Iris pigment epithelial cell (primary cell): ENCODE measurements around the gene GALNT17.
"Not testable (repeated sequence)": the region's sequence is repeated elsewhere in the genome, so short reads cannot be mapped to it uniquely, and the experiment has no call there.

ENCODE experiments used
- DNase-seq: peaks from one replicate; pipeline ENCODE4 v3.0.0-alpha.2; 2011; ENCODE audit warnings: low read depth

Gene GALNT17

DNA sequence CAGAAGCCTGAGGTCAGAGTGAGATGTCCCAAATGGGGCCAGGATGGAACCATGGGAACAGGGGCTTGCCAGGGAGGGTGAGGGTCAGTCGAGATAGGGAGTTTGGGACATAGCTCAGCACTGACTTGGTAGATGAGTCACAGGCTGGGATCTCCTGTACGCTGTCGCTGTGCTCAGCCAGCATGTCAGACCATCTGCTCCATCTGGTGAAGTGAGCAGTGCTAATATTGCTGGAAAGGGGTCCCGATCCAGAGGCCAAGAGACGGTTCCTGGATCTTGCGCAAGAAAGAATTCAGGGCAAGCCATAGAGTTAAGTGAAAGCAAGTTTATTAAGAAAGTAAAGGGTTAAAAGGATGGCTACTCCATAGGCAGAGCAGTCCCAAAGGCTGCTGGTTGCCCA lies 505.6 kb downstream of the GALNT17 start:
- DNase-seq = peak; percentile 38

DNA sequence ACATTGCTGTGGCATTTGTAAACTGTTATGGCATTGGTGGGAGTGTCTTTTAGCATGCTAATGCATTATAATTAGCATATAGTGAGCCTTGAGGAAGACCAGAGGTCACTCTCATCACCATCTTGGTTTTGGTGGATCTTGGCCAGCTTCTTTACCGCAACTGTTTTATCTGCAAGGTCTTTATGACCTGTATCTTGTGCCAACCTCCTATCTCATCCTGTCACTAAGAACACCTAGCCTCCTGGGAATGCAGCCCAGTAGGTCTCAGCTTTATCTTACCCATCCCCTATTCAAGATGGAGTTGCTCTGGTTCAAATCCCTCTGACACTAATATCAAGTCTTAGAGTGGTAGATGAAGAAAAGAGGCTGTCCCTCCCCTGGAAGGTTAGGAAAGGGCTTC lies 506.2 kb downstream of the GALNT17 start:
- DNase-seq = no peak

DNA sequence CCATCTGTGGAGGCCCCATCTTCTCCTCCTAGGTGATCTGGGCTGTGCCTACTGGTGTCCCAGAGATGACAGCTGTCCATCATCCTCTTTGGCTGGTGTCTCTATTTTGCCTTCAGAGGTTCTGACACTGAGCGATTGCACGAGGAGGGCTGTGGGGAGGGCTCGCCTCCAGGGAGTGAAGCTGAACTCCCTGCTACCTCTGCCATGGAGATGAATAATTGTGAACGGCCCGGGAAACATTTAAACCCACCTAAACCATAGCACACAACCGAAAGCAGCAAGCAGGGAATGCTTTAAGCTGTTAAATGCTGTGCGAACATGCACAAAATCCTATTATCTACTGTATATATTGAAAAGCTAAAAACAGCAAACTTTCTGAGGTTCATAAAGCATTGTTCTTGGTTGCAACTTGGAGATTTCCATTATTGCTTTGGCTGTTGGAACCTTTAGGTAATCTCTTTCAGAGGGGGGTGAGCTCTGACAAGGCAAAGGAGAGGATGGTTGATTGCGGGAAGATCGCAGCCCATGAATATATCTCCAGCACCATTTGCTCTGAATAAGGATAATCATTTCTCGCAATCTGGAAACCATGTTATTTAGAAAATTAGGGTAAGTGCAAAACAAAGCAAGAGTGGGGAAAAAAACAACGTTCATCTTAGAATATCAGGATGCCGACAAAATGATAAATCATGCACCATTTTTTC lies 507.6 kb downstream of the GALNT17 start:
- no peak for DNase-seq

DNA sequence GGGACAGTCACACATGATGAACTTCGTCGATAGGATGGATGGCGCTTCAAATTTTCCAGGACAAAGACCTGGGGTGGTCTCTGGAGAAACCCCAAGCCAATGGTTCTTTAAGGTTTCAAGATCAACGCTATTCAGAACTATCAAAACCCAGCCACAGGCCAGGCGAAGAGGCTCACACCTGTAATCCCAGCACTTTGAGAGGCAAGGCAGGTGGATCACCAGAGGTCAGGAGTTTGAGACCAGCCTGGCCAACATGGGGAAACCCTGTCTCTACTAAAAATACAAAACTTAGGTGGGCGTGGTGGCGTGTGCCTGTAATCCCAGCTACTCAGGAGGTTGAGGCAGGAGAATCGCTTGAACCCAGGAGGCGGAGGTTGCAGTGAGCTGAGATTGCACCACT lies 511.1 kb downstream of the GALNT17 start:
- not testable (repeated sequence) for DNase-seq

GRCh38 chr7:71645836-71646235 lies 513.9 kb downstream of the GALNT17 start:
- no peak for DNase-seq

GRCh38 chr7:71649812-71650211 lies 517.9 kb downstream of the GALNT17 start:
- no peak for DNase-seq

- DNase-seq = no peak
Observed at GRCh38 chr7:71650653-71651337, 518.9 kb downstream of the GALNT17 start.

- no peak for DNase-seq
Observed at GRCh38 chr7:71652510-71652909, 520.6 kb downstream of the GALNT17 start.

DNA sequence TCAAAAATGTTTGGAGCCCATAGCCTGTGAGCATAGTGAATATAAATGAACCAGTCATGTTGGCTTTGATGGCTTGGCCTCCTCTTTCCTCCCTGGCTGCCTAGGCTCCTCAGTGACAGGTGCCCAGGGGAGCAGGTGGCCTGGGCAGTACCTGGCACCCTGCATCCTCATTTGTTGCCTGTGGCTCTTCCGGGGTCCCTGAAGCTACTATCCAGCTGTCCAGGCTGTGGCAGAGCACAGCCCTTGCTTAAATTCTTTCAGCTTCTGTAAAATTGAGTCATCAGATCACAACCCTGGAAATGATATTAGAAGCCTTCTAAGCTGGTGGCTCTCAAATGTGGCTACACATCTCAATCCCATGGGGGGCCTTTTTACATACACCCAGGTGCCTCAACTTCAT lies 525.4 kb downstream of the GALNT17 start:
- no peak for DNase-seq

GRCh38 chr7:71659622-71660021 lies 527.7 kb downstream of the GALNT17 start:
- DNase-seq = no peak

DNA sequence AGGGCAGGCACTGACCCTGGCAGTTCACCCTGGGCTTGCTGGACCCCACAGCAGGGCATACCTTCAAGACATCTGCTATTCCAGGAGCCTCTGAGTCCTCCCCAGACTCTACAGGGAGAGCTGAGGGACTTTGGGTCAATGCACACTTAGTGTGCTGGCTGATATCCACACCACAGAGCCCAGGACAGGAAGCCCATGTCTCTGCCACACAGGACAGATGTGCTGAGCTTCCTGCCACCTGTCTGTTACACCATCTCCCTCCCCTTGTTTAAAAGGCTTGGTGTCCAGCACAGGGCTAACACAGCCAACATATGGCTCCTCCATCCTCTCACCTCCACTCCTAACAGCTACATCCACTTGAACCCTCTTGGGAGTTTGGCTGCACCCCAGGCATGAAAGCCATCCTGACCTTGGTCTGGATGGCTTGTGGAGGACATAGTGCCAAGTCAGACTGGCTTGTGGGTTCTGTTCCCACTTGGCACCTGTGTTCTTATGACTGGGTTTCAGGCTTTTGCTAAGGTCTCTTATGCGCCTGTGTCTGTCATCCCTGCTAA lies 529.8 kb downstream of the GALNT17 start:
- no peak for DNase-seq

- DNase-seq = no peak
Observed at GRCh38 chr7:71665716-71666115, 533.8 kb downstream of the GALNT17 start.

DNA sequence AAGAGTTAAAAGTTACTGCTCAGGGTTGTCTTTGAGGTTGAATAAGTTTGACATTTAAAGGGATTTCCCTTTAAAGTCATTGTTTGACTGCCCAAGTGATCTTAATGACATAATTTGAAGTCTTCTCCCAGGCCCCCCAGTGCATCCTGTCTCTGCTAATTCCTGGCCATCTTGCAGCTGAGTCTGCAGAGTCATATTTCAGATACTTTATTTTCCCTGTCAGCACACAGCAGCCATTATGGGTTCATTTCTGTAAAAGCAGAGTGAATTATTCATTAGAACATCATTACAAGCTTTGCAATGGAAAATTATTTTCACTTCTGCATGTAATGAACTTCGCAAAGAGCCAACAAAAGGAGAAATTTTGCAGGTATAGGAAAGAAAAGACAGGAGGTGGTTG lies 536.6 kb downstream of the GALNT17 start:
- DNase-seq = no peak

- DNase-seq = no peak
Observed at GRCh38 chr7:71679480-71679879, 547.5 kb downstream of the GALNT17 start.

GRCh38 chr7:71682181-71682580 lies 550.2 kb downstream of the GALNT17 start:
- no peak for DNase-seq

DNA sequence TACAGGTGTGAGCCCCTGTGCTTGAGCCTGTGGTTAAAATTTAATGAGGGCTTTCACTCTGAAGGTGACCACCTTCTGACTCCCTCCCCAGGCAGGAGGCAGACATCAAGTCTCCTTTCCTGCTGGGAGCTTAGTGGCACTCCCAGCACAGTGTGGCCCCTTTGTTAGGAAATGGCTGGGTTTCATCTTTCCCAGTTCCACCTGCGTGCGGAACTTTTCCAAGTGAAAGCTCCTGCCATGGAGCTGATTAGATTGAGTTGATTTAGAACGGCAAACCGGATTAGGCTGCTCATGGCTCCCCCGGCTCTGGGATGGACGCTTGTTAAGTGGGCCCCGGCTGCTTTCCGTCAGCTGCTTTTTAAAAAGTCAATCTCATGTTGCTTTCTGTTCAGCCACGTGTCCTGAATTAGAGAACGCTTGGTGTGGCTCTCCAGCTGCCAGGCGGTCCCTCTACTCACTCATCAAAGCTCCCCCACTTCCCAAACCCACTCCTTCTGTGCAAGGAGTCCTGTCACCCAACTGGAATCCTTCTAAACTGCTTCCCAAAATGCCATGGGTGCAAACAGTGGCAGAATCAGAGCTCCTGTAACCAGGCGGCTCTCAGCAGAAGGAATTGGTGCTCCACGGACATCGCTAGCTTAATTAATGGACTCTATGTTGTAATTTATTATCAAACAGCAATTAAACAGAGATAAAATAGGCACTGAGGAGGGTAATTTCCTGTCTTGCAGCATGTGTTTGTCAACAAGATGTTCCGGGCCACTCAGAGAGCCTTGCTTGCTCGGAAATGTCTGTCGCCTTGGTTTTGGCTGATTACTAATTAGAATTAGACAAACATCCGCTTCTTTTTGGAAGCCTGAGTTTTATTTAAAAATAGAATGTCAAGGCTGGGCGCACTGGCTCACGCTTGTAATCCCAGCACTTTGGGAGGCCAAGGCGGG lies 551.2 kb downstream of the GALNT17 start:
- DNase-seq = no peak

DNA sequence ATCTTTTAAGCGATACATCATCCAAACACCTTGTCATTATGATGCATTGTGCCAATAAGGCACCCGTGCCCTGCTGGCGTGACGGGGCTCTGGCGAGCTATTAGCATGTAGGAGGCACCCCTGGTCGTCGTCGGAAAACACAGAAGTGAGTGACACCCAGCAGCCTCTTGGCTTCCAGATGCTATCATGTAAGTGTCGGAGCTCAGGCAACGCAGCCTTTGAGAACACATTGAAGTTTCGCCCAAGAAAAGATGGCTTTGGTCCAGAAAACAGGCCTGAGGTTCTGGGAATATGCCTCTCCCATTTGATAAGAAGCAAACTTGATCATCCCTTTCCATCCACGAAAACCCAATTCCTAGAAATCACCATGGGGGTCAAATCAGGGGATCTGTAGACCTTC lies 555.3 kb downstream of the GALNT17 start:
- DNase-seq = no peak

DNA sequence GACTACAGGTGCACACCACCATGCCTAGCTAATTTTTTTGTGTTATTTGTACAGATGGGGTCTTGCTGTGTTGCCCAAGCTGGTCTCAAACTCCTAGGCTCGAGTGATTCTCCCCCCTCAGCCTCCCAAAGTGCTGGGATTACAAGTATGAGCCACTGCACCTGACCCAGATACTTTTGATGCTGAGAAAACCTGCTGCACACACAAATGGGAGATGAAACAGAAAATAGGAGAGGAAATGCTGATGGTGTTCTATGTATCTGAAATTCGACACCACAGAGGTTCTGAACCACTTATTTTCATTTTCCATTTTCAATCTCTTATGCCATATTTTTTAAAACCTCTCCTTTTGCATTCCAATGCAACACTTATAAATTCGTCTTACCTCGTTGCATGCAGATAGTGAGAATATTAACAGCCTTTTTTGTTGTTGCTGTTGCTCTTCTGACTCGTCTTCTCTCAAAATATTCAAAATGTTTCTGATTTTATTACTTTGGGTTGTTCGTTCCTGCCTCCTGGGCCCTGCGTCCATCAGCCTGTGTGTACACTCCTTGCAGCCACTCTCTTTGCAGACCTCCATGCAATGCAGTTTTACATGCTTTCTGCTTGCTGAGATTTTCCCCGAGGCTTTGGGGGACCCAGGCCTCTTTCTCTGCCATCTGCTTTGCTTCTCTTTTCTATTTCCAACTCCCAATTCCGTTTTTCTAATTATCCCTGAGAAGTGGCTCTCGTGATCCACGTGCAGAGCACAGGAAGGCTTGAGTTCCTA lies 556.1 kb downstream of the GALNT17 start:
- DNase-seq = no peak

DNA sequence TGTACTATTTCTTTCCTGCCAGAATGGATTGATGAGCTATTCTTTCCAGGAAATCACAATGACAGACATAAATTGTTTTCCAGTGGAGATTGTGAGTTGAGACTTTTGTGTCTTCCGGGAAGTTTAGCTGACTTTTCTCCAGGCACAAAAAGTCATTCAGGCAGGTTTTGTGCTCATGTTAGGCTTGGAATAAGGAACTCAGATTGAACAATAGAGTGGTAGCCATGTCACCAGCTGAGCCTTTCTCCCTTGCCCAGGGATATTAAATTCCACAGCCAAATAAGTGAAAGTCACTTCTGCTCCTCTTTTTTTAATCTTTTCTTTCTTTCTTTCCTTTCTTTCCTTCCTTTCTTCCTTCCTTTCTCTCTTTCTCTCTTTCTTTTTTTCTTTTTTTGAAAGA lies 559.6 kb downstream of the GALNT17 start:
- no peak for DNase-seq

DNA sequence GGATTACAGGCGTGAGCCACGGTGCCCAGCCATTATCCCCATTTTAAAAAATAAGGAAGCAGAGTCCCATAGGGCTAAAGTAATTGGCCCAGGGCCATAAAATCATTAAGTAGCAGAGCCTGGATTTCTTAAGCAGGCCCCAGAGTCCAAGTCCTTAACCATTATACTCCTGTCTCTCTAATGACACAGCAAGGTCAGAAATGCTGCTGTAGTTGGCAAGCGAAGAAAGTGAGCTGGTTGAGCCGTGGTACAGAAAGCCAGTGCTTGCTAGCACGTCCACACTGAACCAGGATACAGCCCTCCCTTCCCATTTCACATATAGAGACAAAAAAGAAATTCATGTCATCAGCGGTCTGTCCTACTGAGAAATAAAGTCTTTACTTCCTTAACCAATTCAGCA lies 562.7 kb downstream of the GALNT17 start:
- no peak for DNase-seq

GRCh38 chr7:71695186-71695585 lies 563.2 kb downstream of the GALNT17 start:
- DNase-seq = no peak

- DNase-seq = no peak
Observed at GRCh38 chr7:71696511-71696910, 564.6 kb downstream of the GALNT17 start.
